Measurements from ENCODE around the gene SELENOP.

GRCh38 chr5:42851481-42851880, 39.8 kb upstream of the SELENOP start:
- TF ChIP-seq CTCF (IDR thresholded peaks at IDR 0.05) (no peak), POLR2A (IDR thresholded peaks at IDR 0.05) (no peak)
